Stimulated activated CD4-positive, alpha-beta T cell treated with anti-CD3 and anti-CD28 coated beads, Interleukin-15, amount 100 ng/mL, for 24 hours (primary cell): Measurements from ENCODE around the gene KIAA1328.
"Not testable (repeated sequence)": the region's sequence is repeated elsewhere in the genome, so short reads cannot be mapped to it uniquely, and the experiment has no call there.

ENCODE experiments used
- DNase-seq: peaks from one replicate; pipeline ENCODE4 v3.0.0-alpha.2; 2020

The KIAA1328 gene

DNA sequence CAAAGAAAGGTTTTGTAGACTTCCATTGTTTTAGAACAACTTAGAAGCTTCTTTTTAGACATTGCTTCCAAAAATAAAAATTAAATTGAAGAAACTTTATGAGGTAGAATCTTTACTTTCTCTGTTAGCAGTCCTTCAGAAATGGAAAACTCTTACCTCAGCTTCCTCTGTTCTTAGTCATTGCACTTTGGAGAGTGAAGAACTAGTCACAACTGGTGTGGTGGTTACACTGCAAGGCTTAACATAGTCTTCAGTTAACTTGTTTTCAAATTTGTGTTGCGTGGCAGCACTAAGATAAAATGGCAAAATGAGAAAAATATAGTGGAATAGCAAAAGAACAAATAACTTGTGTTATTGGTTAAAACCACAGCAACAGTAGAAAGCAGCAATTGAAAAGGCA lies 332.6 kb downstream of the KIAA1328 start:
- DNase-seq, result no peak

DNA sequence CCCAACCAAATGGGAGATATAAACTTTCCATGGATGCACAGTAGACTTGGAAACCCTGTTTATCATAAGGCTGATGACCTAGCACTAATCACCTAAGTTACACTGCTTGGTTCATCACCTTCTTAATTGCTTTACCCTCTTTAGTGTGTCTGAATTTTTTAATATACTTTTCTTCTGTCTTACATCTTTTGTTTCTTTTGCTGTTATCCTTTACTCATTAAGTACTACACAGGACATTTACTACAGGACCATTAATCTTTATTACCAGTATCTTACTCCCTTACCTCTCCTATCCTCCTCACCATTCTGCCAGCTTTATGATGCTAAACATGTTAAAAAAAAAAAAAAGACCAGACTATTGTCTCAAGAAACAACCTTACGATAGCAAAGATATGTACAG lies 333.6 kb downstream of the KIAA1328 start:
- no peak for DNase-seq

GRCh38 chr18:37163119-37163518 lies 334.2 kb downstream of the KIAA1328 start:
- no peak for DNase-seq

DNA sequence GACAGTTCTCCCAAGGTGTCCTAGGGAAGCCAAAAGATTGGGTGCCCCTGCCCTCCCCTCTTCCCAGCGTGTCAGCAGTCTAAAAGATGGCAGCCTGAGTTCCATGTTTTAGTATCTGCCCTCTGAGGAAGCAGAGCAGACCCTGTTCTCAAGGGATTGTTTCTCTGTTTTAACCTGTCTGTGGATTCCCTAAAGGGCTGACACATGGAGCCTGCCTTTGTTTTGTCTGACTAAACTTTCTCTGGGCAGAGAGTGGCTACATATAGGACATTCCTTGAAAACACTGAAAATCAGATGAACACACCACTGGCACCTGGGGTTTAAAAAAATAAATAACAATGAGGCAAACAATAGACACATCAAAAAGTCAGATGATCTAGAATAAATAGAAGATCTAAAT lies 337.6 kb downstream of the KIAA1328 start:
- no peak for DNase-seq

DNA sequence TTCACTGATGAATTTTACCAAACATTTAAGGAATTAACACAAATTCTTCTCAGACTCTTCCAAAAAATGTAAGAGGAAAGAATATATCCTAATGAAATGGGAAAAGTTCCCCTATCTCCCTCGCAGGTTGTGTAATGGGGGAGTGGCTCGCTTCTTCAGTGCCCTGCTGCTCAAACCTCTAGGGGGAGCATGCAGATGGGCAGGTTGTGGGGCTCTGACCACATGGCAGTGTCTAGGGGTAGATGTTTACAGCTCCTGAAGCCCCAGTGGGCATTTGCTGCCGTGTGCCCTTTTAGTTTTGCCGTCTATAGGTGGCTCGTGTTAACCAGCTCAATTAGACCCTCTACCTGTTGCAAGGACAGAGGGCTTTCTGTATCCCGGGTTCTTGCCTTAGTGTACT lies 338.0 kb downstream of the KIAA1328 start:
- DNase-seq, result not testable (repeated sequence)

- DNase-seq, result no peak
These were observed 342.1 kb downstream of the KIAA1328 start for GRCh38 chr18:37170984-37171383.

DNA sequence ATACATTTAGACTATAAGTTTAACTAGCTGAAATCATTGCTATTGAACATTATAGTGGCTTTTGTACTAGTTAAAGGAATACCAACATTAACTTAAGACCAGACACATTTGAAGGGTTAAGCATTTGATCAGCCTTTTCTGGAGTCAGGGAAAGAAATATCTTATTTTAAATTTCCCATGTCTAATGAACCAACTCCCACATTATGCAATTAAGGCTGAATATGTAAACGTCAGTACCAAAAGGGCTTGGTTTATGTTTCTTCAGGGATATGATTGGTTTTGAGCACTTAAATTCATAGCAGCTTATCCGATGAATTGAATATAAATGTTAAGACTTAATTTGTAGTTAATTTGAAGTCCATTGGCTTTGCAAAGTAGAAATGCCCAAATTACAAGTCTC lies 344.5 kb downstream of the KIAA1328 start:
- no peak for DNase-seq

DNA sequence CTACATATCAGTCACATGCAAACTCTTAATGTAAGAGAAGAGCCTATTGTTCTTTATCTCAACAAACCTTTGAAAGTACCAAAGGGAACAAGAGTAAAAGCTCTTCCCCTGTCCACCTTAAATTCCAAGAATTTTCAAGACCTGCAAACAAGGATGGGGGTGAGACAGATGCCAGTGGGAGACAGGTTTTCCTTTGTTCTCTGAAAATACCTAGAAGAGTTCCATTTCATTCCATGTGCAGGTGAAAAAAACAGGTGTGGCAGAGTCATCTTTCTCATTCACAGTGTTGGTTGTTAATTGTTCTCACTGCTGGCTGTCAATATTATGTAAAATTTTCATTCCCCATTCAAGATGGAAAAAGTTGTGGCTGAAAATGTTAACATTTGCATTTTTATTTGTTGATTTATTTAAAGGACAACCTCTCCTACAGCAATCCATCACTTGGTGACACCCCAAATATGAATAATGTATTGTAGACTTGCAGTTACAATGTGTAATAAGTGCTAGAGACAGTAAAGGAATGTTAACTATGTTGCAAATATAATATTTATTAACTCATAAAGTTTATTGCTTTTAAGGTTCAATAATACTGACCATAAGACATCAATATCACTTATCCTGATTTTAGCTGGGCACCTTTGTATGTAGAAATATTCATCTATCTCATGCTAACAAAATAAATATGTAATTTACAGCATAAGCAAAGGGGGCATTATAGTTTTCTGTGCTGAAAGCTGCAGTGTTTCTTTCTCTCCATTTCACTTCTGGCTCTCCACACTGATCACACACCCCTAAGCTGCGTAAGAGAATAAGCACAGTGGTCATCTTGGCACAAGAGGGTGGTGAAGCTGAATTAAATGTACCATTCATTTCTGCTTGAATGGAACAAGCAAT lies 347.0 kb downstream of the KIAA1328 start:
- DNase-seq, result no peak

GRCh38 chr18:37176621-37176934 lies 347.7 kb downstream of the KIAA1328 start:
- DNase-seq, result no peak

GRCh38 chr18:37179384-37179783 lies 350.5 kb downstream of the KIAA1328 start:
- no peak for DNase-seq

DNA sequence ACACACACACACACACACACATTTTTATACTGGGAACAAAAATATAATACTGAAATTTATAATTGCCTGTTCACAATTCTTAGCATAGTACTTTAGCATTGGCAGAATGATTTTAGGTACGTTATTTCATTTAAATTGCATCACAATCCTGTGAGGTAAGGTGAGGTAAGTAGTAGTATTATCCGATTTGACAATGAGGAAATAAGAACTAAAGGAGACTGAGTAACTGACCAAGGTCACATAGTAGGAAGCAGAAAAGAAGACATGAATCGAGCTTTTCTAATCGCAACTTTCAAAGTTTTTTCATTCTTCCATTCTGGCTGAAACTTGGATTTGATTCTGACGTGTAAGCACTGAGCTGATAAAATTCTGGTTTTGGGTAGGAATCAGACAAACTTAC lies 351.2 kb downstream of the KIAA1328 start:
- no peak for DNase-seq

DNA sequence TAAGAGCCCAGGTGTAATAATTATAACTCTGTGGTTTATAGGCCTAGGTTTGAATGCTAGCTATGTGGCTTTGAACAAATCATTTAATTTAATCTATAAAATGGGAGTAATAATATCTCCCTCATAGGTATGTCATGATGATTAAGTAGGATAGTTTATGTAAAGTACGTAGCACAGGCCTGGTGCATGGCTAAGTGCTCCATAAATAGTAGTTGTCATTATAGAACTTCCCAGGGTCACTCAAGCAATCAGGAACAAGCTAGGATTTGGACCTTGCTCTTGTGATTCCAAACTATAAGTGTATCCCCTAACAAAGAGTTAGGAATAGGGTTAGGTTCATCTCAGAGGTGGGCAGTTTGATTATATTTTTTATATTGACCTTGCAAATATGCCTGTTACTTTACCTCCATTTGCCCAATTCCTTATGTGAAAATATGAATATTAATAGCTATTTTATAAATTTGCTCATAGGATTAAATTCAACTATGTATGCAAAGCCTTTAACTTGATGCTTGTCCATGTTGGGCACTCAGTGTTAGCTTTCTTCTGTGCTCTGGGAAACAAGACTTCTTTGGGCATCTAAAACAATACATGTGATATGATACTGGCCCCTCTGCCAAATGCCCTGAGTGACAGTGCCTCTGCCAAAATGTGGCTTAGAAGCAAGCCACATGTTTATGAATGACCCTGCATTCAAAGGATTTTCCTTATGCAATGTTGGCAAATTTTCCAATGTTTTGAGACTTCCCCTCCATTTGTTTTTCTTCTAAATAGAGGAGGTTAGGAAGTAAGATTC lies 353.6 kb downstream of the KIAA1328 start:
- DNase-seq, result no peak

DNA sequence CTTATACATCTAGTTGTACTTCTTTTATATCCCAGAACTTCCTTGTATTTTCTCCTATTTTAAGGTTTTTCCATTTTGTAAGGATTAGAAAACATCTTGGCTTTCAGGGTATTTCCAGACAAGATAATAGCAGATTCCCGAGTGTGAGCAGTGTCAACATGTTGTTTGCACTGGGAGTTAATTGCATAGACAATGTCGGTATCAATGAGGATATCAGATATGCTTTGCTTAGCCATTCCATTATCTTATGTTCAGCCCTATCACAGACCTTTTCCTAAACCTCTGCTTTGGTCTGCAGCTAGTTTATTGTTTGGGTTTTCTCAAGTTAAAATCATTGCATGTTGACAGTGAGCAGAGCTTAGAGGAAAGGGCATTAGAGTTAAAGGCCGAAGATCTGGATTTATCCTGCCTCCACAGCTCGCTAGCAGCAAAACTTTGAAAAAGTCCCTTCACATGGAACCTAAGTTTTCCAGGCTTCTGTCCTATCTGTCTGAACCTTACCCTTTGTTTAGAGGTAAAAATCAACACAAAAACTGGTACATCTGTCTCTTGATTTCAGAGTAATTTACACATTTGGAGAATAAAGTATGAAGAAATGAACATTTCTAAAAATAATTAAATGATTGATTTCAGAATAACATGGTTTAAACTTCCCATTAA lies 355.4 kb downstream of the KIAA1328 start:
- DNase-seq, result no peak

GRCh38 chr18:37188016-37188791 lies 359.3 kb downstream of the KIAA1328 start:
- no peak for DNase-seq

GRCh38 chr18:37199741-37200140 lies 370.8 kb downstream of the KIAA1328 start:
- no peak for DNase-seq

- DNase-seq, result no peak
These were observed 378.4 kb downstream of the KIAA1328 start for GRCh38 chr18:37207343-37207742.

GRCh38 chr18:37210781-37211180 lies 381.9 kb downstream of the KIAA1328 start:
- no peak for DNase-seq

- DNase-seq, result no peak
These were observed 389.2 kb downstream of the KIAA1328 start for GRCh38 chr18:37218022-37218590.

DNA sequence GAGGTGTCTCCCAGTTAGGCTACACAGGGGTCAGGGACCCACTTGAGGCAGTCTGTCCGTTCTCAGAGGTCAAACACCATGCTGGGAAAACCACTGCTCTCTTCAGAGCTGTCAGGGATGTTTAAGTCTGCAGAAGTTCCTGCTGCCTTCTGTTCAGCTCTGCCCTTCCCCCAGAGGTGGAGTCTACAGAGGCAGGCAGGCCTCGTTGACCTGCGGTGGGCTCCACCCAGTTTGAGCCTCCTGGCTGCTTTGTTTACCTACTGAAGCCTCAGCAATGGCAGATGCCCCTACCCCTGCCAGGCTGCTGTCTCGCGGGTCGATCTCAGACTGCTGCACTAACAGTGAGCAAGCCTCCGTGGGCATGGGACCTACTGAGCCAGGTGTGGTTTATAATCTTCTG lies 390.3 kb downstream of the KIAA1328 start:
- no peak for DNase-seq

DNA sequence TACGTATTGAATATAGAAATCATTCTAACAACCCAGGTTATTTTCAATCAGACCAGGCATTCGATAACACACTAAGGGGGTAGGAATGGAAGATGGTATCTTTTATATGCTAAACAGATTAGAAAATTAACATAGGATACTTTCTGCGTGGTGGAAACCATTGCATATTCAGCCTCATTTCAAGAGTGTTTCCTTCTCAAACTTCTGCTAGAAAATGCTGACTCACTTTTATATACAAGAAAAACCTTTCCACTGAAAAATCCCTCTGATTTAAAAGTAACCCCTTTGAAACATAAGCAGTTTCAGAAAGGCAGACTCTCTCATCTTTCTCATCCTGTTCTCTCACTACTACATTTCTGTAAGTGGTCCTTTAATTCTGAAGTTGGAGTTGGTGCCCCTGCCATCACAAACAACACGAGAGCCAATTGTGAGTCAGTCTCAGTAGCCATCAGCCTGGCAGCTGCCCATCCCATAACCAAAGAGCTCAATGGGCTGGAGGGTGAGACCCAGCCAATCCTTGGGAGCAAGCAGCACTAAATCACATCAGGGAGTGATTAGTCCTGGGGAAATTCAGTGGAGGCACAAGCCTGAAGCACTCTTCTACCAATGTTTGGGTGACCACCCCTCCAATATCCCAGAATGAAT lies 393.5 kb downstream of the KIAA1328 start:
- no peak for DNase-seq

- DNase-seq, result no peak
These were observed 394.1 kb downstream of the KIAA1328 start for GRCh38 chr18:37222999-37223378.

- DNase-seq, result no peak
These were observed 396.4 kb downstream of the KIAA1328 start for GRCh38 chr18:37225279-37225678.
